Neural crest cell (in vitro differentiated cells): ENCODE measurements around the gene HNRNPU. TPM values are rescaled to one million over a fixed set of nuclear protein-coding genes. Genes with fewer than 3 reads are reported as not detected.

Experiments used
- DNase-seq: peaks from one replicate; pipeline ENCODE4 v3.0.0; 2021; ENCODE audit warnings: low read depth, mixed read lengths, low spot score
- H3K27ac Mint-ChIP-seq: one replicate; pipeline ENCODE4 v1.8.0; 2021; ENCODE audit warnings: mild to moderate bottlenecking, mixed read lengths; ENCODE audit not compliant: unreplicated experiment
- H3K27me3 Mint-ChIP-seq: 2 replicates; pipeline ENCODE4 v1.8.0; 2021; ENCODE audit warnings: low read depth, mild to moderate bottlenecking, mixed read lengths
- H3K36me3 Mint-ChIP-seq: 2 replicates; pipeline ENCODE4 v1.8.0; 2021; ENCODE audit warnings: low read depth, mild to moderate bottlenecking, mixed read lengths
- H3K4me1 Mint-ChIP-seq: 2 replicates; pipeline ENCODE4 v1.8.0; 2021; ENCODE audit warnings: mixed read lengths
- H3K4me3 Mint-ChIP-seq: one replicate; pipeline ENCODE4 v1.8.0; 2021; ENCODE audit warnings: mild to moderate bottlenecking, mixed read lengths
- H3K9me3 Mint-ChIP-seq: 2 replicates; pipeline ENCODE4 v1.8.0; 2021; ENCODE audit warnings: mixed read lengths
- CTCF ChIP-seq: fragments of 200-600 bp; sonication (generic); conservative IDR thresholded peaks from 2 replicates; pipeline ENCODE4 v1.5.0; 2021; ENCODE audit warnings: antibody characterized with exemption, mild to moderate bottlenecking
- total RNA-seq: library from RNA; stranded (reverse); gene quantifications from 2 replicates; pipeline ENCODE4 v1.2.1, GENCODE V29; 2021

HNRNPU gene
- total RNA-seq, 1 donor from 2014 or later, result 695 TPM

- no peak for DNase-seq
- Mint-ChIP-seq H3K27me3 (peaks cover 7% of the 10 kb centered on the region), H3K9me3 (no peaks in the 10 kb centered on the region), H3K27ac (no peak overlapping the region), H3K4me3 (peak overlapping the region; percentile 61), H3K4me1 (peaks cover 46% of the 10 kb centered on the region), H3K36me3 (peaks cover 10% of the 10 kb centered on the region)
- no peak for TF ChIP-seq CTCF
These were observed 2.0 kb upstream of the HNRNPU start for GRCh38 chr1:244866355-244866754.

DNA sequence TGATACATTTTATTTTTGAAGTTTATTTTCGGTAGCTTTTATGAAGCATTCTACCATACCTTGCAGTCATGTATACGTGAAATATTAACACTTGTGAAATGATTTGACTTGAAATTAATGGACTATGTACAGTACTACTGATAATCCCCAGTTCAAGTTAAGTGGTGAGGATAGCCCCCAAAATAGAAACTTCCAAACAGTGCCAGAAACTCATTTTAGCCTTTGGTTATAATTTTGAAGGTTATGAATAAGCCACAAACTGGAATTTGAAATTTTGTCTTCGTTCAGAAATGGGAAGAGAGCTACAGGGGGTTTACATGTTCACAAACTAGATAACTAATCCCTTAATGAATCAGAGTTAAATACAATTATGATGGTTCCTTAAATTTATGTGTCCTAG is 1.5 kb upstream of the HNRNPU start:
- H3K36me3 Mint-ChIP-seq, result peaks cover 14% of the 10 kb centered on the region
- DNase-seq, result no peak
- no peak for TF ChIP-seq CTCF
- no peaks in the 10 kb centered on the region for H3K9me3 Mint-ChIP-seq
- peak overlapping the region; percentile 88 for H3K4me3 Mint-ChIP-seq
- peaks cover 7% of the 10 kb centered on the region for H3K27me3 Mint-ChIP-seq
- peaks cover 51% of the 10 kb centered on the region for H3K4me1 Mint-ChIP-seq
- H3K27ac Mint-ChIP-seq, result no peak overlapping the region

- peaks cover 14% of the 10 kb centered on the region for H3K36me3 Mint-ChIP-seq
- peaks cover 7% of the 10 kb centered on the region for H3K27me3 Mint-ChIP-seq
- TF ChIP-seq CTCF, result no peak
- no peaks in the 10 kb centered on the region for H3K9me3 Mint-ChIP-seq
- H3K4me3 Mint-ChIP-seq, result peak overlapping the region; percentile 88
- DNase-seq, result peak; percentile 31
- peak overlapping the region; percentile 98 for H3K27ac Mint-ChIP-seq
- H3K4me1 Mint-ChIP-seq, result peaks cover 58% of the 10 kb centered on the region
These were observed 657 bp upstream of the HNRNPU start for GRCh38 chr1:244865028-244865371.

DNA sequence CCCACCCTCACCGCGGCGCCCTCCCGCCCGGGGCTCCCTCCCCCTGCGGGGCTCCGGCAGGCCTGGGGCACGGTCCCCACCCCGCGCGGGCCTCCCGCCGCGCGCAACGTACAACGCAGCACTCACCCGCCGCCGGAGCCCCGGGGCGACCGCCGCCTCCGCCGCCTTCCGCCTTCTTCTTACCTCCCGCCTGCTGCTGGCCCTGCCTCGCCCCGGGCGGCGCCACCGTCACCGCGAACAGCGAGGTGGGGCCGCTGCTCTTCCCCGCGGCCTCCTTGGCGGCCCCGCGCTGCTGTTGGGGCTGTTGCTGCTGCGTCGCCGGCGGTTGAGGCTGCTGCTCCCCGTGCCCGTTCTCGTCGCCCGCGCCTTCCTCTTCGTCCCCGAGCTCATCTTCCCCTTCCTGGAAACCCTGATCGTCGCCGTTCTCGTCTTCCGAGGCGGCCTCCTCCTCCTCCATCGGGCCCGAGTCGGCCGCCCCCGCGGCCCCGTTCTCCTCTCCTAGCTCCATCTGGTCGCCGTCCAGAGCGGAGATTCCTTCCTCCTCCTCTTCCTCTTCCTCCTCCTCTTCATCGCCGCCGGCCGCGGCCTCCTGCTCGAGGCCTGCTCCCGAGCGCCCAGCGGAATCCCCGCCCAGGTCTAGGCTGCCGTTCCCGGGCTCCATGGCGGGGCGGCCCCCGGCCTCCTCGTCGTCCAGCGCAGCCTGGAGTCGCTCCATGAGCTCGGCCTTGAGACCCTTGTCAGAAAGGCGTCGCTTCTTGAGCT is 671 bp downstream of the HNRNPU start:
- no peak for TF ChIP-seq CTCF
- H3K4me1 Mint-ChIP-seq, result peaks cover 60% of the 10 kb centered on the region

DNA sequence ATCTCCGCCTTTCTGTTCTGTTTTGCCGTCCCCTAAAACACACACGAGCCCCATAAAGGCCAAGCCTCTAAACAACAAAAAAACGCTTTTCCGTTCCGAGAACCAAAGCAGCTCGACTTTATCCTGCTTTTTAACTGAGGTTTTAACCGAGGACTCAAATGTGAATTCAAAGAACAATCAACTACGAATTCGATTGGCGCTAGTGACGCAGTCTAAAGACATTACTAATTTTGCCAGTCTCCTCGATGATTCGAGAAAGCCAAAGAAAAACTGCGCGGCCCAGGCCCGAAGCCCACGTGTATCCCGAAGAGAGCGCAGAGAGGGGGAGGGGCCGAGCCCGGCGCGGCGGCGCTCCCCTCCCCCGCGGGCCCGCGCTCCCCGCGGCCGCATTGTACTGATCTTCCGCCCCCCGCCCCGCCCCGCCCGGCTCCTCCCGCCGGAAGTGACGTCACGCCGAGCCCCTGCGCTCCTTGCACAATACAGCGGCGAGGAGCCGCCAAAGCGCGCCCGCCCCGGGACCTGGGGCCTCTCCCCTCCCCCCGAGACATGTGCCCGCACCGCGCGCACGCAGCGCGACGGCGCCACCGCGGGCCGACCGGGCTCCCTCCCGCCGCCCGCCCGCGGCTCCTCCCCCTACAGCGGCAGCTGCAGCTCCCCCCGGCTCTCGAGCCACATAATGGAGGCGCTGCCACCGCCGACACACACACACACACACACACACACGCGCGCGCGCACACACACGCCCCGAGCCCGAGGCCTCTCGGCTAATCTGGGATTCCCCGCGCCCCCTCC is 1.4 kb downstream of the HNRNPU start:
- Mint-ChIP-seq H3K27ac (peak overlapping the region; percentile 97), H3K4me3 (peak overlapping the region; percentile 91), H3K9me3 (no peaks in the 10 kb centered on the region), H3K4me1 (peaks cover 62% of the 10 kb centered on the region), H3K27me3 (peaks cover 7% of the 10 kb centered on the region), H3K36me3 (peaks cover 22% of the 10 kb centered on the region)
- peak; percentile 94 for DNase-seq
- no peak for TF ChIP-seq CTCF

More for the DNA sequence above, 671 bp downstream of the HNRNPU start:
- Mint-ChIP-seq H3K27me3 (peaks cover 7% of the 10 kb centered on the region), H3K27ac (peak overlapping the region; percentile 96), H3K4me3 (peak overlapping the region; percentile 91), H3K36me3 (peaks cover 16% of the 10 kb centered on the region), H3K9me3 (no peaks in the 10 kb centered on the region)
- no peak for DNase-seq
